ENCODE data around the gene ACOT8. TPM values are rescaled to one million over a fixed set of nuclear protein-coding genes. Genes with fewer than 3 reads are reported as not detected.

ACOT8 gene
- total RNA-seq, 4 donors from 2014 or later = 57.6 to 84.9 (median 61.4) TPM

DNA sequence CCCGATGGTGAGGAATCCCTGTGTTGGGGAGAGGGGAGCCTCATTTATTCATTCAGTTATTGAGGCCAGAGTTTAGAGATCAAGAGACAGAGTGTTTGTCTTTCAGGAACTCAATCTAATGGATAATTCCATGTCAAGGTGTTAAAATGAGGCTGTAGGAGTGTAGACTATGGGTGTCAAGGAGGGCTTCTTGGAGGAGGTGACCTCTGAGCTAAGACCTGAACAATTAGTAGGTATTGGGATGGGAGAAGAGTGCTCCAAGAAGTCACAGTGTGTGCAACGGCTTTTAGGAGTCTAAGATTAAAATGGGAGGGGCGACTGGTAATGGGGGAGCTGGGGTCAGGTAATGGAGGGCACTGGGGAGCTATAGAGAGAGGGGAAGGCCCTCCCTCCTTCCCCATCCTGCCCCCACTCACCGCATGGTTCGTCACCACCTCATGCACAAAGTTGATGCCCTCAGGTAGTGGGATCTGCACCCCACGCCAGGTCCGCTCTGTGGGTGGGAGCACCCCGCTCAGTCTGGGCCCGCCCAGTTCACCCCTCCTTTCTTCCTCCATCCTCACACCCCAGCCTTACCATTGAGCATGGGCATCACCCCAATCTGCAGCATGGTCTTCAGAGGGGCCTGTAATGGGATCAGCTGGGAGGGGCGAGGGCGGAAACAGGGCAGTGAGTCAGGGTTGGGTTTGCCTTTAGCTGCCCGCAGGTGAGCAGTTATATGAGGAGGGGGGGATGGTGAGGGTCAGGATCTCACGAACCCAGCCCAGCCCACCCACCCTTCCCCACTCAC lies 42.0 kb upstream of the ACOT8 start:
- intact Hi-C loops (cut with DNase I; ENCODE audit: low total_unique reads) = no loop called here
- H3K4me3 ChIP-seq (ENCODE audit: low read depth, poor library complexity, severe bottlenecking) = no peak overlapping the region
- no peak for TF ChIP-seq POLR2A (IDR thresholded peaks at IDR 0.05)
- TF ChIP-seq, protein P1, sequence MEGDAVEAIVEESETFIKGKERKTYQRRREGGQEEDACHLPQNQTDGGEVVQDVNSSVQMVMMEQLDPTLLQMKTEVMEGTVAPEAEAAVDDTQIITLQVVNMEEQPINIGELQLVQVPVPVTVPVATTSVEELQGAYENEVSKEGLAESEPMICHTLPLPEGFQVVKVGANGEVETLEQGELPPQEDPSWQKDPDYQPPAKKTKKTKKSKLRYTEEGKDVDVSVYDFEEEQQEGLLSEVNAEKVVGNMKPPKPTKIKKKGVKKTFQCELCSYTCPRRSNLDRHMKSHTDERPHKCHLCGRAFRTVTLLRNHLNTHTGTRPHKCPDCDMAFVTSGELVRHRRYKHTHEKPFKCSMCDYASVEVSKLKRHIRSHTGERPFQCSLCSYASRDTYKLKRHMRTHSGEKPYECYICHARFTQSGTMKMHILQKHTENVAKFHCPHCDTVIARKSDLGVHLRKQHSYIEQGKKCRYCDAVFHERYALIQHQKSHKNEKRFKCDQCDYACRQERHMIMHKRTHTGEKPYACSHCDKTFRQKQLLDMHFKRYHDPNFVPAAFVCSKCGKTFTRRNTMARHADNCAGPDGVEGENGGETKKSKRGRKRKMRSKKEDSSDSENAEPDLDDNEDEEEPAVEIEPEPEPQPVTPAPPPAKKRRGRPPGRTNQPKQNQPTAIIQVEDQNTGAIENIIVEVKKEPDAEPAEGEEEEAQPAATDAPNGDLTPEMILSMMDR (IDR thresholded peaks at IDR 0.05) = no peak
- no peak for DNase-seq (ENCODE audit: low spot score in 2 of 2)
- WGBS, 2 donors = 77 to 86% methylated on average over 13 of the region's 13 CpGs

DNA sequence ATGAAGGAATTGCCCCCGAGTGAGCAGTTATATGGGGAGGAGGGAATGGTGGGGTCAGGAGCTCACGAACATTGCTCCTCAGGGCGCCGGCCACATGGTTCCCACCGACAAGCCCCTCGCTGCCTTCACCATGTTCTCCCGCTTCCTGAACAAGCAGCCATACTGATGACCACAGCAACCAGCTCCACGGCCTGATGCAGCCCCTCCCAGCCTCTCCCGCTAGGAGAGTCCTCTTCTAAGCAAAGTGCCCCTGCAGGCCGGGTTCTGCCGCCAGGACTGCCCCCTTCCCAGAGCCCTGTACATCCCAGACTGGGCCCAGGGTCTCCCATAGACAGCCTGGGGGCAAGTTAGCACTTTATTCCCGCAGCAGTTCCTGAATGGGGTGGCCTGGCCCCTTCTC lies 41.1 kb upstream of the ACOT8 start:
- H3K4me3 ChIP-seq (ENCODE audit: low read depth, poor library complexity, severe bottlenecking) = no peak overlapping the region
- WGBS, 2 donors = 86 to 88% methylated on average over 12 of the region's 12 CpGs
- TF ChIP-seq POLR2A (IDR thresholded peaks at IDR 0.05) = no peak
- TF ChIP-seq, protein P1 (IDR thresholded peaks at IDR 0.05) = no peak
- intact Hi-C loops (cut with DNase I; ENCODE audit: low total_unique reads) = no loop called here
- DNase-seq (ENCODE audit: low spot score in 2 of 2) = no peak

DNA sequence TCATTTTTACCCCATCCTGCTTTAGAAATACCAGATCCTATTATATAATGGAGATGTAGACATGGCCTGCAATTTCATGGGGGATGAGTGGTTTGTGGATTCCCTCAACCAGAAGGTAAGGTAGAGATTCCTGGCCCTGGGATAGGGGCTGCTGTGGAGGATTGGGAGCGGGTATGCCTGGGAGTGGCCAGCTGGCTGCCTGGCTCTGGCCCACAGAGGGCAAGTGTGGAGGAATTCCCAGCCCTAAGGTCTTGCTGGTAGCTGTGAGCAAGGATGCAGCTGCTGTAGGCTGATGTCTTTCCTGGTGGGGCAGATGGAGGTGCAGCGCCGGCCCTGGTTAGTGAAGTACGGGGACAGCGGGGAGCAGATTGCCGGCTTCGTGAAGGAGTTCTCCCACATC lies 40.5 kb upstream of the ACOT8 start:
- no peak for TF ChIP-seq POLR2A (IDR thresholded peaks at IDR 0.05)
- TF ChIP-seq, protein P1 (IDR thresholded peaks at IDR 0.05) = no peak
- 92 to 93% methylated on average over 7 of the region's 7 CpGs for WGBS, 2 donors
- DNase-seq (ENCODE audit: low spot score in 2 of 2) = no peak
- intact Hi-C loops (cut with DNase I; ENCODE audit: low total_unique reads) = no loop called here
- H3K4me3 ChIP-seq (ENCODE audit: low read depth, poor library complexity, severe bottlenecking) = no peak overlapping the region

DNA sequence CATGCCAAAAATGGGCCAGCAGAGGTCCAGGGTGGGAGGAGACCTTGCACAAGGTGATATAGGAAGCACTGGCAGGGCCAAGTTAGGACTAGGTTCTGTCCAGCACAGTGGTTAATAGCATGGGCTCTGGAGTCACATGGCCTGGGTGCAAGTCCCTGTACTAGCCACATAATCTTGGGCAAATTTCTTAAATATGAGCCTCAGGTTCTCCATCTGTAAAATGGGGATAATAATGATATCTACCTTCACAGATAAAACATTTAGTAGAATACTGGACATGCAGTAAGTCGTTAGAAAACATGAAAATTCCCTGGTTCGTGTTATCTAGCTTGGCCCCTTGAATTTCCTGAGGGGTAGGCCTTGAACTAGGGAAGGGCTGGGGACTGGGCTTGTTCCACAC lies 40.1 kb upstream of the ACOT8 start:
- DNase-seq (ENCODE audit: low spot score in 2 of 2) = no peak
- no peak for TF ChIP-seq POLR2A (IDR thresholded peaks at IDR 0.05)
- TF ChIP-seq, protein P1 (IDR thresholded peaks at IDR 0.05) = no peak
- intact Hi-C loops (cut with DNase I; ENCODE audit: low total_unique reads) = no loop called here
- H3K4me3 ChIP-seq (ENCODE audit: low read depth, poor library complexity, severe bottlenecking) = no peak overlapping the region
- 83 to 87% methylated on average over 2 of the region's 2 CpGs for WGBS, 2 donors

DNA sequence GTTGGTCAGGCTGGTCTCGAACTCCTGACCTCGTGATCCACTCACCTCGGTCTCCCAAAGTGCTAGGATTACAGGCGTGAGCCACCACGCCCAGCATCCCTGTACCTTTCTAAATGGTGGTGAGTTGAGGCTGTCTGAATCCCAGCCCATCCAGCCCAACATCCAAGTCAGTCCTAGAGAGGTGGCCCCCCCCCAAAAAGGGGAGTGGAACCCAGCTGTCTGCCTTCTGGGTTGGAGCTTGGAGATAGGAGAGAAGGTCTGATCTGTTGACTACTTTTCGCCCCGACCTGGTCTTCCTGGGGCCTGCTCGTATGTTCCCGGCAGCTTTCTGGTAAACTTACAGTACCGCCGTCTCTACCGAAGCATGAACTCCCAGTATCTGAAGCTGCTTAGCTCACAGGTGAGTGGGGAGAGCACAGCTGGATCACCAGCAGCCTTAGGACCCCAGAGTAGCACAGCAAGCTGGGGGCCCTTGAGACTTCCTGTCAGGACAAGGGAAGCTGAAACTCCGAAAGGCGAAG lies 39.5 kb upstream of the ACOT8 start:
- WGBS, 2 donors = 90 to 95% methylated on average over 14 of the region's 14 CpGs
- no peak for TF ChIP-seq POLR2A (IDR thresholded peaks at IDR 0.05)
- no peak overlapping the region for H3K4me3 ChIP-seq (ENCODE audit: low read depth, poor library complexity, severe bottlenecking)
- no peak for DNase-seq (ENCODE audit: low spot score in 2 of 2)
- intact Hi-C loops (cut with DNase I; ENCODE audit: low total_unique reads) = no loop called here

DNA sequence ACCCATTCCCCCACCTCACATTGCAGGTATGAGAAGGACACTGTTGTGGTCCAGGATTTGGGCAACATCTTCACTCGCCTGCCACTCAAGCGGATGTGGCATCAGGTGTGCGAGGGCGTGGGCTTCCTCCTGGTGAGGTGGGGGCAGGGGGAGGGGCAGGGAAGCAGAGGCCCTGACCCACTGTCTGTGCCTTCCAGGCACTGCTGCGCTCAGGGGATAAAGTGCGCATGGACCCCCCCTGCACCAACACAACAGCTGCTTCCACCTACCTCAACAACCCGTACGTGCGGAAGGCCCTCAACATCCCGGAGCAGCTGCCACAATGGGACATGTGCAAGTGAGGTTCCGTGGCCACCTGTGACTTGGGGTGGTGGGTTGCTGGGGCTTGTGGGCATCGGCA lies 37.6 kb upstream of the ACOT8 start:
- TF ChIP-seq POLR2A (IDR thresholded peaks at IDR 0.05) = no peak
- TF ChIP-seq, protein P1 (IDR thresholded peaks at IDR 0.05) = no peak
- WGBS, 2 donors = 80 to 86% methylated on average over 12 of the region's 12 CpGs
- no peak overlapping the region for H3K4me3 ChIP-seq (ENCODE audit: low read depth, poor library complexity, severe bottlenecking)
- no peak for DNase-seq (ENCODE audit: low spot score in 2 of 2)
- intact Hi-C loops (cut with DNase I; ENCODE audit: low total_unique reads) = no loop called here

All from lower leg skin (tissue), 4 donors.